Measurements from ENCODE around the gene KCNJ15. TPM values are rescaled to one million over a fixed set of nuclear protein-coding genes. Genes with fewer than 3 reads are reported as not detected.
A peak's percentile ranks its signal among the peaks of the same experiment; 100 is the strongest.
"Not testable (repeated sequence)": the region's sequence is repeated elsewhere in the genome, so short reads cannot be mapped to it uniquely, and the experiment has no call there.

The KCNJ15 gene
- 0.23 TPM for polyA plus RNA-seq (ENCODE audit: insufficient read length)

DNA sequence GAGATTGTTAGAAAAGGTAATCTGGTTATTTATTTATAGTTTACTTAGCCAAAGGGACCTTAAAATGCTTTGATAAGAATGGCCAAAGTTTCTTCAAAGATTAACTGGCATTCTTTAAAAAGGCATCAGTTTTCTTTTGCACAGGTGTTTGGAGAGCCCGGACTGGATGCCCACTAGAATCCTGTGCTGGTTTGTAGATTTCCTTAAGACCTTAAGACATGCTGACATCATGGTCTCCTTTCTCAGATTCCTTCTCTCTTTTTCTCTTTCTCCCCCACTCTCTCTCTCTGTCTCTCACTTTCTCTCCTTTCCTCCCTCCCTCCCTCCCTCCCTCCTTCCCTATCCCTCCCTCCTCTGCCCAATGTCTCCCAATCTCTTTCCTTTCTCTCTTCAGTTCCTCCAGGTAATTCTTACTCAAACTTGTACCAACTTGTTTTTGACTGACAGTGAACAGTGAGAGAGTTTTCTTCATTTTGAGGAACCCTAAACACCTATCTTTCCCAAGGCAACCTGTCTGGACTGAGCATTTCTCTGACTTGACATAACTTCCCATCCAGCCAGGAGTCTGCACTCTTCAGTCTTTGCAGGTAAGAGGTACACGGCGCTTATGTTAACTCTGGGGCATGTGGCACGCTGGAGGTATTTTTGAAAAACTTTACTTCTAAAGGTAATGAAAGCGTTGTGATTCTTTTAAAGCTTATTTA lies at the start of gene KCNJ15:
Gene KCNJ15, plus strand, starts transcription at position 393 of the 704 bp plus-strand sequence. CDS start 42,271 bp downstream, outside the sequence.
- DNase-seq = no peak

DNA sequence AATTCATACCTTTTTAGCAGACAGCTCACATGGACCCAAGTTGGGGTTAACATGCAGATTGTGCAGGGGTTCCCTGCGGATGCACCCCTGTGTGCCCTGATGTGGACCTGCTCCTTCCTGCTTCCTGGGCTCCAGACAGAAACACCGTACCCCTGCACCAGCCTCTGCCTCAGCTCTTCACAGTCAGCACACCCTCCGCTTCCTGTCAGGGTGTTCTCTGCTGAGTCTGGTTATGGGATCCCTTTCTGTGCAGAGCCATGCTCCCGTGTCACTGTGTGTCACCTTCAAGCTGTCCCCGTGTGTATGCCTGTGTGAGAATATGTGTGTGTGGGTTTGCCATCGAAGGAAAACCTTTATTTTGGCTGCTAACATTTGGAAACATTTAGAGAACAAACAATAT lies 48.7 kb upstream of the KCNJ15 start:
- no peak for DNase-seq

DNA sequence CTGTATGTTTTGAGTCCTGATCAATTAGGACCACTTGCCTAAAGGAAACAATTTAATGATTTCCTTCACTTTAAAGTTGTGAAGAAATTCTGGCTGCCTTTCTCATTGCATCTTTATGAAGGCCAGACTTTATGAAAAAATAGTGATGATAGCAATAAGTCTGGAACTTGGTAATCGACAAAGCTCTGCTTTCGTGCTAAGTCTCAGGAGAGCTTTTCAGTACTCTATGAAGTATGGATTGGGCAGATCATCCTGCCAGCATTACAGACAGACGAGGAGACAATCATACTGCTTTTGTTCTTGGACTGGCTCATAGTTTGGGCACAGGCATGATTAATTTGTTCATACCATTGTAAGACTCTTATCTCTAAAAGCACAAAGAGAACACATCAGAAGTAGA lies 45.5 kb upstream of the KCNJ15 start:
- DNase-seq = no peak

DNA sequence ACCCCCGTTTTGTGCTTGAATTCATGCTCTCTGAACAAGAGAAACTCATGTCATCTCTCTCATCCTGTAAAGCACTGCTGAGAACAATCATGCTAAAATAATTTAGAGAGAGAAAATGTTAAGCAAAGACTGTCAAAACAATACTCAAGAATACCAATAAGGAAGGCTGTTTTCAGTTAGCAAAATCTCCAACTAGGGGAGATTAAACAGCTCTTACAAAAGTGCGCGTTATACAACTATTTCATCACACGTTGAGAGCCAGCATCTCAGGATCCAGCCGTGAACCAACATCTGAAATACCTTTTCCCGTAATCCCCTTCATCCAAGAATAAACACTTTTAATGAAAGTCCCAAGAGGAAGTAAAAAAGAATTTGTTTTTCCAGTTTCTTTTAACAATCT lies 44.1 kb upstream of the KCNJ15 start:
- DNase-seq = no peak

DNA sequence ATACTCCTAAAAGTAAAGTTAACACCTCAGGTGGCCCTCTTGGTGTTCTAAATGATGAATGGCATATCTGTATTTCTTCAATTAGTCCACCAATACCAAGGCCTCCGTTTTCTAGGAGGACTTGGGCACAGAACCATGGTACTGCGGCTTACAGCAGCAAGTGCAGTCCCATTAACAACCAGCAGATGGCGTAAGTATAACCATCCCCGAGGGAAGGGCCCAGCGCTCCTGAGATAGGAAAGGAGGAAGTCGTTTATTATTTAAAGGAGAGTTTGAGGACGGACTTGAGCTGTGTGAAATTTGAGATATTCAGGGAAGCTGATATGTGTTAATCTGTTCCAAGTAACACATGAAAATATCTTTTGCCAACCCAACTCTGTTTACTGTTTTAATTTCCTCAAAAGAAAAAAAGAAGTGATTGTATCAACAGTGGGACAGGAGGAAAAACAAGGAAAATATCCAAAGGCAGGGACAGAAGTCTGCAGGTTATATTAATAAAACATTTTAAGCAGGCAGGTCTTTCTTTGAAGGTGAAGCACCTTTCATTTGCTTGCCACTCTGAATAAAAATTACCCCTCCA lies 37.7 kb upstream of the KCNJ15 start:
- peak; percentile 66 for DNase-seq

DNA sequence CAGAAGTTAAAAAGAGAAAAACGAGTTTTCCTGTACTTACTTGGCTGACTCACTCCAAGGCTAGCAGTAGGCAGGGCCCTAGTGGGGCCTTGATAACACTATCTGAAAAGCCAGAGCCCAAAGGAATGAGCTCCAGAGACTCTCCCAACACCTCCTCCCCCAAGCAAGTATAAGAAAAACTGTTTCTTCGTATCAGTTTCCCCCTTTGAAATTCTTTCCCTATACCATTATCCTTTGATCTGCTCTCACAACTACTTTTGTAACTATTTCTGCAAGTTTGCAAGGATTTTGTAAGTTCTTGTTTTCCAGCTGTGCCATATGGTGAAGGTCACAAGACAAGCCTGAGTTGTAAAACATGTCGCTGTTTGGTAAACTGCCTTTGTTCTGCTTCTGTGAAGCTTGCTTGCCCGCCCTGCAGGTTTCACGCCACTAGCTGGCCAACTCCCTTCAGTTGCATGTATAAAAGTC lies 36.5 kb upstream of the KCNJ15 start:
- DNase-seq = no peak

DNA sequence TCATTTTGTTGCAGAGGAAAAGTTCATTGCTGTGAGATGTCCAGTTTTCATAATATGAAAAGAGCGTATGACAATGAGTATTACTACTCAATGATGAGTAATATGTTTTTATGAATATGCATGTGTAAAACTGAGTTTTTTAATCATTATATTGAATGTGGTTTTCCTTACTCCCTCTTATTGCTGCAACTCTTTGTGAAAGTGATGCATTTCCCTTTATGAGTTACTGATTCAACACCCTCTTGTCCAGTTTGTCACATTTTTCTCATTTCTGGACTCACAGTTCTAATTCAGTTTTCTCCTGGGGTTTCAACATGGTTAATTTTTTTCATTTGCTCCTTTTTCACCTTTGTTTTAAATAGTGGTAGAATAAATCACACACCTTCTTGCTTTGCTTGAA lies 35.2 kb upstream of the KCNJ15 start:
- DNase-seq = no peak

DNA sequence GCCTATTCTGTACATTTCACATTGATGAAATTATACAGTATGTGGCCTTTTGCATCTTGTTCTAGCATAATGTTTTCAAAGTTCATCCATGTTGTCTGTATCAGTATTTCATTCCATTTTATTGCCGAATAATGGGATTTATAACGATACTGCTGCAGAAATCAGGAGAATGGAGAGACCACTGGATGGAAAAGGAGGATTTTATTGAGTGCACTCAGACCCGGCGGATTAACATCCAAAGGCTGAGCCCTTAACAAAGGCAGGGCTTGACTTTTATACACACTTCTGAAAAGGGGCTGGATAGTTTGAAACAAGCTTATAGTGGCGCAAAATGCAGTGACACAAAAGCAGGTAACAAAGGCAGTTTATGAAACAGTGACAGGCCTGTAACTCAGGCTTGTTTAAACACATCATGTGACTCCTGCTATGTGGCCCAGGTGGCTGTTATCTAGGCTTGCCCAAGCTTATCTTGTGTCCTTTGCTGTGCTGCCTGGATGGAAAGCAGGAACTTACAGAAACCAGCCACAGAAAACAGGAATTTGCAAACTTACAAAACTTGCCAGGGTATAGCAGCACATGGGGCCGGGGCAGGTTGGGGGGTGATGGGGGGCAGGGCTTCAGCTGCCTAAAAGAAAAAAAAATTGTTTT lies 32.8 kb upstream of the KCNJ15 start:
- DNase-seq = no peak

DNA sequence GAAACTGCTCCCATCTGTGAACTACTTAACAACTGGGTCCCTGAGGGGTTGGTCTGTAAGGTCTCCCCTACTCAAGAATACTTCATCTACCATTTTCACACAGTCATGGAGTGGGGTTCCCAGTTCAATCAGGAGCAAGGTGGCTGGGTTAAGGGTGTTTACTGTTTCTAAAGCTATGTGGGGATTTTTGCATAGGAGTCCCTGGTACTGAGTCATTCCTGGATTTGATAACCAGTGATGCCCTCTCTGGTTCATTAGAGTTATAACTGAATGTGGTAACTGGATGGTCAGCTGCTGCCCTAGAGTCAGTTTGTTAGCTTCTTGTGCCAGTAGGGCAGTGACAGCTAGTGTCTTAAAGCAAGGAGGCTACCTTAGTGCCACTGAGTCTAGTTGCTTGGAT lies 29.4 kb upstream of the KCNJ15 start:
- no peak for DNase-seq

DNA sequence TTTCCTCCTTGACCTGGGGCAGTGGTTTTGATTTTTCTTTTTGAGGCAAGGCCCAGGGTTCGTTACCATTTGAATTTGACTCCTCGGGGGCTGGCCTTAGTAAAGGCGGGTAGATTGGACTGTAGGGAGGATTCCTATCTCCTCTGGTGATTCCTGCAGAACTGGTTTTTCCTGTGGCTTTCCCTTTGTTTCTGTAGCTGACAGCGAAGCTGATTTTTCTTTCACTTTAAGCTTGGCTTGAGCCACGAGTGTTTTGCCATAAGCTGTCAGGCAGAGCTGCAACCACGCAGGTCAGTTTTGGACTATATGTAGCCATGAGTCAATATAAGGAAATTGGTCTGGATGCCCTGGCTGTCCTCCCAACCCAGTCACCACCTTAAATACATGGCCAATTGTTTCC lies 28.7 kb upstream of the KCNJ15 start:
- DNase-seq = no peak

DNA sequence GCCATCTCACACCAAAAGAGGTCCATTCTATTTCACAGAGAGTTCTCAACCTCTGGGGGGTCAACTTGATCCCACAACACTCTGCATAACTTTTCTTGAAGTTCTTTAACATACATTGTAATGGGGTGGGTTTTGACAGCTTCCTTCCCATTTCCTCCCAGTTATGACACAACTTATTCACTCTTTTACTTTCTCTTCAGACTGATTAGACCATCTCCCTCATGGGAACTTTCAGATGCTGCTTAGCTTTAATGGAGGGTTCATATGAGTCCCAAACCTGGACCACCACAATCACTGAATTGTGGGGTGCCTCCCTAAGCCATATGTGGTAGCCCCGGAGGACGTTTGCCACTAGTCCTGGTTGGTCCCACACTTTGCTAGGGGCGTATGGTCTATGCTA lies 28.3 kb upstream of the KCNJ15 start:
- DNase-seq = no peak

DNA sequence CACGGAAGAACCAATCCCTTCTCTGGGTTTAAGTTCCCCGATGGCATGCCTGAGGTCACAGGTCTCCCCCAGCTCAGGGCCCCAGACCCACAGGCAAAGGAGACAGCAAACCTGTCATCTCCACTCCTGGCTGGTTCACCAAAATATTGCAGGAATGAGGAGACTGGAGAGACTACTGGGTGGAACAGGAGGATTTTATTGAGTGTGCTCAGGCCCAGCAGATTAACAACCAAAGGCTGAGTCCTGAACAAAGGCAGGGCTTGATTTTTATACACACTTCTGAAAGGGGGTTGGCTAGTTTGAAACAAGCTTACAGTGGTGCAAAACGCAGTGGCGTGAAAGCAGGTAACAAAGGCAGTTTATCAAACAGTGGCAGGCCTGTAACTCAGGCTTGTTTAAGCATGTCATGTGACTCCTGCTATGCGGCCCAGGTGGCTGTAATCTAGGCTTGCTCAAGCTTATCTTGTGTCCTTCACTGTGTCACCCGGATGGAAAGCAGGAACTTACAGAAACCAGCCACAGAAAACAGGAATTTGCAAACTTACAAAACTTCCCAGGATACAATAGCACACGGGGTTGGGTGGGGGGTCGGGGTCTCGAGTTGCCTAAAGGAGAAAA lies 27.4 kb upstream of the KCNJ15 start:
- no peak for DNase-seq

DNA sequence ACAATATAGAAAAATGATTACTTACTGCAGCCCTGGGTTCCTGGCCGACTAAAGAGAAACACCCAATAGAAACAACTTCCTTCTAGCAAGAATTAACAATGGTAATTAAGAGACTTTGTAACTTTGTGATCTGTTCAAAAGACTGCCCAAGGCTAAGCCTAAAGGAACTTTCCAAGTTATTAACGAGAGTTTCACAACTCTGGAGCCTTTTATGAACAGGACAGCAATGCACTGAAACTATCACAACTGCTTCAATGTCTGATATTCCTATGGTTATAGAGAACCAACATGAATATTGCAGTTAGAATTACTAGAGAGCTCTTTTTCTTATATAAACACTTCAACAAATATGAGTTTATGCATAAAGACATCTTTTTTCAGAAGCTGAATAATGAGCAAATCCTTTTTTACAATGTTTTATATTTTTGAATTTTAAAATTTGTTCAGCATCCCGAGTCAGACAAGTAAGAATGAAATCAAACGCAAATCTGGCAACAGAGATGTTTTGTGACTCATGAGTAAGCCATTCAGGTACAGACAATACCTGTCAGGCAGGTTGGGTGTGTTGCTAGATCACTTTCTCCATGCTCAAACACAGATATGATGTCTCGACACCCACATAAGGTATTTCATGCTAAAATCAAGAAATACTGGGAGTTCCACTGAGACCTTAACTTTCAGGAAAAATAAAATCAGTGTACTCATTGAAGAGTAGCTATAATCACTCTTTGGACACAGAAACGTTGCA lies 22.2 kb upstream of the KCNJ15 start:
- DNase-seq = no peak

DNA sequence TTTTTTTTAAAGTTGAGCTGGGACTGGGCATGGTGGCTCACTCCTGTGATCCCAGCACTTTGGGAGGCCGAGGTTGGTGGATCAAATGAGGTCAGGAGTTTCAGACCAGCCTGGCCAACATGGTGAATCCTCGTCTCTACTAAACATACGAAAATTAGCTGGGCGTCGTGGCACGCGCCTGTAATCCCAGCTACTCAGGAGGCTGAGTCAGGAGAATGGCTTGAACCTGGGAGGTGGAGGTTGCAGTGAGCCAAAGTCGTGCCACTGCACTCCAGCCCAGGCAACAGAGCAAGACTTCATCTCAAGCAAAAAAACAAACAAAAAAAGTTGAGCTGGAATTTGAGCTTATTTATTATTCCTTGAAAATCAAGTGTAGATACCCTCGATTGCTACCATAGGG lies 21.5 kb upstream of the KCNJ15 start:
- not testable (repeated sequence) for DNase-seq

DNA sequence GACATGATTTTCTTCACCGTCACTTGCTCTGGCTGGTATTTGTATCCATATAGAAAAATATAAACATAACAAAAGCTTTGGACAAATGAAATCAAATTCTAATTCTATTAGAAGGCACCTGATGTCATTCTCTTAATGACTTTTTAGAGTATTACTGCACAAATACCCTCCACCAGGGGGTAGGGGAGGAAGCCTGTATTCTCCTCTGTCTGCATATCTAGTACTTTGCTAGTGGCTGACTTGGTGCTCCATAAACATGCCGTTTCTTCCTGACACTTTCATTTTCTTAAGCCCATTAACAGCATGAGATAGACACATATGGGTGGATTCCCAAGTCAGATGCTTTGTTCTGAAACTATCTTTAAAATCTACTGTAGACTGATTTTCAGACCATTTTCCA lies 20.6 kb upstream of the KCNJ15 start:
- no peak for DNase-seq

DNA sequence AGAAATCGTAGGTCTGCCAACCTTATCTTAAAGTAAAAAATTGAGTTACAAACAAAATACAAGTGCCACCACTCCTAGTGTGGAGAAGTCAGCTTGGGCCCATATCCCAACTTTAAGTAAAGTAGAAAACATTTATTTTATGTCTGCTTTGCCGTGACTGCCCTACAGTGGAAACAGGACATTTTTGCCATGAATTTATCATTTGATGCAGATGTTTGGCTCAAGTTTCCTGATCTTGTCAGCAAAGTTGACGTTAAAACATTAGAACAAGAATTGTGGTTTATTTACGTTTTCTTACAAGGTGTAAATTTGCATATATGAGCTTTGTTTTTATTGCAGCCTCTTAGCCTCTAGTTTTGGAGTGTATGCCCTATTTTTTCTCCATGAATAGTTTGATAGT lies 17.1 kb upstream of the KCNJ15 start:
- DNase-seq = no peak

DNA sequence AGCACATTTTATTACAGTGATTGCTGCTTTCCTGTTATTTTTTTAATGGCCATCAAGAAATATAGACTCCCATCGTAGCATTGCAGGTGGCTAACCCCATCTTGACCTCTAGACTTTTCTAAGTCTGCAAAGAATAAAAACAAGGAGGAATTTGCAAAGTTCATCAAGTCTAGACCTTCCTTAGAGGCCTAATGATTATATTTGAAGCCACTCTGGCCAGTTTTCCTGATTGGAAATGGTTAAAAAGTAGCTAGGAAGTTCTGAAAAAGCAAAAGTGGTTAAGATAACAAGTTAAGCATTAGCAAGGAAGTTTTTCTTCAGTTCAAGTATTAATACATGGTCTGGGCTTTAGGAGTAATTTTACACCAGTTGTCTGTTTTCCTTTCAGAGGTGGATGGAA lies 16.7 kb upstream of the KCNJ15 start:
- DNase-seq = no peak

DNA sequence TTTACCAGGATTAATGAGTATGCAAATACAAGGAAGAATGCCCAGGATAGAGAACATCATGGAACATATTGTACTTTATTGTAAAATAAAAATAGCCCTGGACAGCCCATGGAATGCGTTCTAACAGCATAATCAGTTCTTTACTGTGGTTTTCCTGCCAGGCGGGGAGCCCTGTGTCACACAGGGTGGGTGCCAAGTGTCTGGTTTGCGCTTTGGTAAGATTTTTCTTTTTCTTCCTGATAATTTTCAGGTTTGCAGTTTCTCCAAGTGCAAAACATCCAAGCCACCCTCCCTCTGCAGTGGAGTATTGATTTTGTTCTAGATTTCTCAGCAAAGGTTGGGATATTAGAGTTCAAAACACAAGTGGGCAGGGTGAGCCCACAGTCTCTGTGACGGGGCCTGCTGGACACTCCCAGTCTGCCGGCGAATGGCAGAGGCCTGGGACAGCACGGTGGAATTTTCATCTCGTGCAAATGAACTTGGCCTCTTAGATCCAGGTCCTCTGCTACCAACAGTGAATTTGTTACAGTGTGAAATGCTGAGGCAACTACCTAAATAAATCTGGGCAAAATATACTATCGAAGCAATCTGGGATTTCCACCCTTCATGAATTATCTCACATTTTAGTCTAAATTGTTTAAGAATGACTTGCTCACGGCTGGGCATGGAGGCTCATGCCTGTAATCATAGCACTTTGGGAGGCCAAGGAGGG lies 15.6 kb upstream of the KCNJ15 start:
- DNase-seq = peak; percentile 32

DNA sequence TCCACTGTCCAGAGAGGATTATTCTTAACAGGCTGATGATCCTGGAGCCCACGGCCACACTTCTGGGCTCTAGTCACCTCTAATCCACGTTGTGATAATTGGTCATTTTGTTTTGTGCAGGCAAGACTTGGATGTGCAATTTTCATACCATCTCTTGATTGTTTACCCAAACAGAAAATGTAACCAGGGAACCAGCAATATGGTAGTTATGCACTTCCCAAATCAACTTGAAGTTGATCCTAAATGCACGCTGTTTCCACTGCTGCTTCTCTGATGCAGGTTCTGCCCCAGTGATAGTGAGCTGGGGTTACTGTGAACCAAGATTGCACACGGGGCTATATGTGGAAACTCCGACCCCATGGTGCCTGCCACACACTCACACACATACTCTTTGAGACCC lies 14.7 kb upstream of the KCNJ15 start:
- no peak for DNase-seq

DNA sequence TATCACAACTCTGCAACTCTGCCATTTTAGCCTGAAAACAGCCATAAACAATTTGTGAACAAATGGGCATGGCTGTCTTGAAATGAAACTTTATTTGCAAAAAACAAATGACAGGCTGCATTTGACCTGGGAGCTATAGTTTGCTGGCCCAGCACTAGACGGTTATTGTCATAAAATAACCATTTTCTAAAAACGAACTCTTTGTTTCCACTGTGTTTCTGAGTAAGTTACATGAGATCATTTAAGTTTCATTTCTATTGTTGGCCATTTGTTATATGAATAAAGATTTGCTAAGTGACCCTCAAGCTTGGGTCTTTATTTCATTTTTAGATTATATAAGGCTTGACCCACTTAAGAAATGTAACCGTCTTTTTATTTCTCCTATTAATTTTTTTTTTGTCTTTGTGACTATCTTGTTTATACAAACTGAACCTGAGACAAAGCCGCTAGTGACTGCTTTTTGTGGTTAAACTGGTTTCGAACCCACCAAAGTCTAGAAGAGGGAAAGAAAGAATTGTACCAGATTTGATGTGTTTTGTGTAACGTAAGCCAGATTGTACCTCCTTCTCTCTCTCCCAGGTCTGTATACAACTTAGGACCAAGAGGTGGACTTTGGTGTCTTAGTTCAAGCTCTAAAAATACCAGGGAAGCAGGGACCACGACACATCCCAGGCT lies 12.9 kb upstream of the KCNJ15 start:
- no peak for DNase-seq

DNA sequence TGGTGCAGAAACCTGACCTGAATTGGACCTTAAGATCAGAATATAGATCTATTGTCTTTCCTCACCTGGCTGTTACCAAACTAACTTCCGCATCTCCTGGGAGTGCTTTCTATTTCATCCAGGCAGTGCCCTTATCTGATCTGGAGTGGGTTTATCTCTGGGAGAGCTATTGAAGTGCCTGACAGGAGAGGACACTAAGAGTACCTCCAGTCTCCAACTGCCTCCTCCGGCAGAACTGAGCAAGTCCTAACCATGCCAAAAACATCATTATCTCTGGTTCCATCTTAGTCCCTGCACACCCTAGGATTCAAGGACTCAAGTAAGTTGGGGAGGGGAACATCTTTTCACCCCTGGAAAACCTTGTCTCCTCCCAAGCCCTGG lies 12.4 kb upstream of the KCNJ15 start:
- no peak for DNase-seq

All from hindlimb muscle (tissue), 1 donor.